T-helper 1 cell treated with Interleukin-12 subunit alpha and Interleukin-12 subunit beta and Interleukin-4 antibody, amounts not matched to agents 30 ng/mL and 1 ng/mL, for 36 hours (primary cell): ENCODE results near the gene SNTG2. TPM values are rescaled to one million over a fixed set of nuclear protein-coding genes. Genes with fewer than 3 reads are reported as not detected.
"Not testable (repeated sequence)": the region's sequence is repeated elsewhere in the genome, so short reads cannot be mapped to it uniquely, and the experiment has no call there.

Source experiments
- intact Hi-C: fragments of 100-400 bp; cut with micrococcal nuclease; formaldehyde crosslinking; loops from one replicate; pipeline ENCODE4 v1.15.1; 2024
- total RNA-seq: library from RNA; stranded (reverse); gene quantifications from 2 replicates; pipeline ENCODE4 v1.2.3, GENCODE V29; 2022

Gene SNTG2
- total RNA-seq, 1 donor from 2014 or later = not detected

GRCh38 chr2:1088192-1088860 is 137.7 kb downstream of the SNTG2 start:
- intact Hi-C loops = no loop called here

- intact Hi-C loops = no loop called here
These were observed 138.3 kb downstream of the SNTG2 start for GRCh38 chr2:1088940-1089339.

- intact Hi-C loops = no loop called here
These were observed 141.4 kb downstream of the SNTG2 start for GRCh38 chr2:1091895-1092585.

GRCh38 chr2:1093668-1094067 is 143.0 kb downstream of the SNTG2 start:
- intact Hi-C loops = not testable (repeated sequence)

- intact Hi-C loops = no loop called here
These were observed 146.5 kb downstream of the SNTG2 start for GRCh38 chr2:1097101-1097500.

DNA sequence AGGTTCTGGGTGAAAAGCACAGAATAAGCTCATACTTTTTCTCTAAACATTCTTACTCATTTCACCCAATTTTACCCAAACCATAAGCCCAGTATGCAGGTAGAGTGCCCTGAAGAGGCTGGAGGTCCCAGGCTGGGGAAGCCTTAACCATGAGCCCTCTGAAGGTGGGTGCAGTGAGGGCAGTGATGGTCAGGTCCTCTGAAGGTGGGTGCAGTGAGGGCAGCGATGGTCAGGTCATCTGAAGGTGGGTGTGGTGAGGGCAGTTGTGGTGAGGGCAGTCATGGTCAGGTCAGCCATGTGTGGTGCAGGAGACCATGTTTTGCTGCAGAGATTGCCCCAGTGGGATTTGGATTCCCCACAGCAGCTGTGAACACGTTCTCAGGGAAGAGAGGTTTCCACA is 148.8 kb downstream of the SNTG2 start:
- intact Hi-C loops = no loop called here

GRCh38 chr2:1101011-1101782 is 150.5 kb downstream of the SNTG2 start:
- intact Hi-C loops = no loop called here

- intact Hi-C loops = no loop called here
These were observed 151.4 kb downstream of the SNTG2 start for GRCh38 chr2:1101982-1102590.

- intact Hi-C loops = no loop called here
These were observed 153.7 kb downstream of the SNTG2 start for GRCh38 chr2:1104364-1104763.

DNA sequence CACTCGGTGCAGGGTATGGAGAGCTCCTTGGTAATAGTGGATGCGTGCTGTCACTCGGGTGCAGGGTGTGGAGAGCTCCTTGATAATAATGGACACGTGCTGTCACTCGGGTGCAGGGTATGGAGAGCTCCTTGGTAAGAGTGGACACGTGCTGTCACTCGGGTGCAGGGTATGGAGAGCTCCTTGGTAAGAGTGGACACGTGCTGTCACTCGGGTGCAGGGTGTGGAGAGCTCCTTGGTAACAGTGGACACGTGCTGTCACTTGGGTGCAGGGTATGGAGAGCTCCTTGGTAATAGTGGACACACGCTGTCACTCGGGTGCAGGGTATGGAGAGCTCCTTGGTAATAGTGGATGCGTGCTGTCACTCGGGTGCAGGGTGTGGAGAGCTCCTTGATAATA is 155.7 kb downstream of the SNTG2 start:
- intact Hi-C loops = not testable (repeated sequence)

DNA sequence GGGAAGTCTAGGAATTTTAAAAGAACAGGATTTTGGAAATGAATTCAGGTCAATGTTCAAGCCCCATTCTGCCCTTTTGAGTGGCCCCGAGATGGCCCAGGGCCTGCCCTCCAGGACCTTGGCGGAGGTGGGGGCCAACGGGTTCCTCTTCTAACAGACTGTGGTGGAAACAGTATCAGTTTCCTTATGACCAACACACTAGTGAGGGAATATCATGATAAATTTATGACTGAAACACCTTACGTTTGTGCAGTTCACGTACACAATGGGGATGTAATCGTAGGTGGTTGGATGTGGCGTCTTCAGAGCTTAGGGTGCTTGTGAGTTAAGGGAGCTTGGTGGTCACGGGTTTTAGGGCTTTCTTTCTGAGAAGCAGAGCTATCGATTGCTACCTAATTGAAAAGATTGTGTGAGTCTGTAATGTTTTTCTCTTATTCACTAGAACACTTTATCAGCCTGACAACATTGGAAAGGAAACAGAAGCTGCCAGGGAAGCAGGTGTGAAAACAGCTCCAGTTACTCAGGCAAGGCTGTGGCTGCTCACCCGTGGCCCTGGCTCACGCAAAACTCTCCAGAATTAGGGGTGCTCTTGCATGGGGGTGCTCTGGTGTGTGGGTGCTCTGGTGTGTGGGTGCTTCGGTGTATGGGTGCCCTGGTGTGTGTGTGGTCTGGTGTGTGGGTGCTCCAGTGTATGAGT is 165.3 kb downstream of the SNTG2 start:
- intact Hi-C loops = no loop called here

DNA sequence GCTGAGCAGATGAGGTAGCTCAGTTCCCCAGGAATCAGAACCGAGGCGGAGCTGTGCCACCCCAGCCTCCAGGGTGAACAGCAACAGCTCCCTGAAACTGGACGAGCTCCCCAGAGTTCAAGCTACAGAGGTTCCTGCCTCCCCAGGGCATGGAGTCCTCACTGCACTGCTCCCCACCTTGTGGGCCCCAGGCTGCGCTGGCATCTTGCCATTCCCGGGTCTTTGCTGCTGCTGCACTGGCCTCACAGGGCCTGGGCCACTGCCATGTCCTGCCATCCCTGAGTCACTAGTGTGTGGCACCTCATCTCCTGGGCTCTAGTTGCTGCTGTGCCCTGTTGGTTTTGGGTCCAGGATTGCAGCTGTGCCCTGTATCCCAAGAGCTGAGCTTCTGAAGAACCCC is 166.9 kb downstream of the SNTG2 start:
- intact Hi-C loops = no loop called here

GRCh38 chr2:1125217-1125616 is 174.6 kb downstream of the SNTG2 start:
- intact Hi-C loops = no loop called here

GRCh38 chr2:1125633-1126370 is 175.2 kb downstream of the SNTG2 start:
- intact Hi-C loops = no loop called here

GRCh38 chr2:1129982-1130381 is 179.3 kb downstream of the SNTG2 start:
- intact Hi-C loops = no loop called here

- intact Hi-C loops = no loop called here
These were observed 180.3 kb downstream of the SNTG2 start for GRCh38 chr2:1130922-1131321.

DNA sequence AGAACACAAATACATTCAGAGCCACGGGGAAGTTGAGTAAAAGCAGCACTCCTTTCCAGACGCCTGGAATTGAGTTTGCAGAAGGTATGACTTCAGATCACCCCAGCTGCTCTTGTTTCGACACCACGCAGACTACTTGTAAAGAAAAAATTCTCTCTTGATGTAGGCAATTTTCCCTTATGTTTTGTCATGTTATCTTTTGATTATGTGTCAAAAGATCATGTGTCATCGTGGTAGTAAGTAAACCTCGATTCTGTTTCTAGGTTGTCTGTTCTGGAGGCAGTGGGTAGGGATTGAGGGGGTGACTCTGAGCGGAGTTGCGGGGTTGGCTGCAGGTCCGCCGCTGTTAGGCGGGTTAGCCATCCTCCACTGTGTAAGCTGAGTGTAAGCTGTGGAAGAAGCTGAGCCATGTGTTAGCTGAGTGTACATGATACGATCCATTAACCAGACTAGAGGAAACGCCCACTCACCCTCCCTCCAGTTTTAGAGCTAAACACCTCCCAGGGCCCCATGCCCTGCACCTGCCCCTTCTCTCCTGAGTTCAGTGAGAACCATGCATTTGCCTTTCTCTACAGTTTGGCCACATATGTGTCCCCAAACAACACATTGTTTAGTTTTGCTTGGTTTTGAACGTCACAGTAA is 181.8 kb downstream of the SNTG2 start:
- intact Hi-C loops = no loop called here

- intact Hi-C loops = not testable (repeated sequence)
These were observed 183.2 kb downstream of the SNTG2 start for GRCh38 chr2:1133896-1134295.

- intact Hi-C loops = no loop called here
These were observed 184.0 kb downstream of the SNTG2 start for GRCh38 chr2:1134629-1135028.

- intact Hi-C loops = no loop called here
These were observed 185.4 kb downstream of the SNTG2 start for GRCh38 chr2:1136067-1136466.
